ENCODE measurements around the gene CACNA2D4.

DNA sequence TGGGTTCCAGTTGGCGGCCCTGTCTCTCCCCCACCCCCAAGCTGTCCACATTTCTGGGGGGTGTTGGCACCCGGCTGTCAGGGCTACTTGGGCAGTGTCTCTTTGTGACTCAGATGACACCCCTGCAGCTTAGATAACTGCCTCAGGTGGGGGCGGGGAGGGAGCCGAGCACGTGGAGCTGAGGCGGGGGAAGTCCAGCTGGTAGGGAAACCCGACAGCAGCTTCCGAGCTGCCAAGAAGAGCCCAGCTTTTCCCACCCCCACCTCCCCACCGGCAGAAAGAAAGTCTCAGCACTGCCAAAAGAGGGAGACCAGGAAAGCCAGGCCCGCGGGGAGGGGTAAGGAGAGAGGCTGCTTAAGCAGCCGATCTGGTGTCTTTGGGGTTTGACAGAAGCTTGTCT is 96.6 kb downstream of the CACNA2D4 start:
- TF ChIP-seq, protein P1, sequence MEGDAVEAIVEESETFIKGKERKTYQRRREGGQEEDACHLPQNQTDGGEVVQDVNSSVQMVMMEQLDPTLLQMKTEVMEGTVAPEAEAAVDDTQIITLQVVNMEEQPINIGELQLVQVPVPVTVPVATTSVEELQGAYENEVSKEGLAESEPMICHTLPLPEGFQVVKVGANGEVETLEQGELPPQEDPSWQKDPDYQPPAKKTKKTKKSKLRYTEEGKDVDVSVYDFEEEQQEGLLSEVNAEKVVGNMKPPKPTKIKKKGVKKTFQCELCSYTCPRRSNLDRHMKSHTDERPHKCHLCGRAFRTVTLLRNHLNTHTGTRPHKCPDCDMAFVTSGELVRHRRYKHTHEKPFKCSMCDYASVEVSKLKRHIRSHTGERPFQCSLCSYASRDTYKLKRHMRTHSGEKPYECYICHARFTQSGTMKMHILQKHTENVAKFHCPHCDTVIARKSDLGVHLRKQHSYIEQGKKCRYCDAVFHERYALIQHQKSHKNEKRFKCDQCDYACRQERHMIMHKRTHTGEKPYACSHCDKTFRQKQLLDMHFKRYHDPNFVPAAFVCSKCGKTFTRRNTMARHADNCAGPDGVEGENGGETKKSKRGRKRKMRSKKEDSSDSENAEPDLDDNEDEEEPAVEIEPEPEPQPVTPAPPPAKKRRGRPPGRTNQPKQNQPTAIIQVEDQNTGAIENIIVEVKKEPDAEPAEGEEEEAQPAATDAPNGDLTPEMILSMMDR (IDR thresholded peaks at IDR 0.05), result no peak
- no peak for TF ChIP-seq POLR2A (IDR thresholded peaks at IDR 0.05)

All from adrenal gland (tissue), 5 donors.